ENCODE results near the gene FLOT2.
"Not testable (repeated sequence)": the region's sequence is repeated elsewhere in the genome, so short reads cannot be mapped to it uniquely, and the experiment has no call there.

Gene FLOT2

GRCh38 chr17:28880572-28880945 is 17.0 kb downstream of the FLOT2 start:
- no peaks in the 10 kb centered on the region for H3K27me3 Mint-ChIP-seq (ENCODE audit: low read depth)
- peaks cover 9% of the 10 kb centered on the region for H3K4me1 Mint-ChIP-seq (ENCODE audit: low read depth)
- no peak for DNase-seq (ENCODE audit: low spot score)
- no peak overlapping the region for H3K4me3 Mint-ChIP-seq
- no peak overlapping the region for H3K27ac Mint-ChIP-seq
- no peaks in the 10 kb centered on the region for H3K9me3 Mint-ChIP-seq
- peaks cover 58% of the 10 kb centered on the region for H3K36me3 Mint-ChIP-seq (ENCODE audit: low read depth)

DNA sequence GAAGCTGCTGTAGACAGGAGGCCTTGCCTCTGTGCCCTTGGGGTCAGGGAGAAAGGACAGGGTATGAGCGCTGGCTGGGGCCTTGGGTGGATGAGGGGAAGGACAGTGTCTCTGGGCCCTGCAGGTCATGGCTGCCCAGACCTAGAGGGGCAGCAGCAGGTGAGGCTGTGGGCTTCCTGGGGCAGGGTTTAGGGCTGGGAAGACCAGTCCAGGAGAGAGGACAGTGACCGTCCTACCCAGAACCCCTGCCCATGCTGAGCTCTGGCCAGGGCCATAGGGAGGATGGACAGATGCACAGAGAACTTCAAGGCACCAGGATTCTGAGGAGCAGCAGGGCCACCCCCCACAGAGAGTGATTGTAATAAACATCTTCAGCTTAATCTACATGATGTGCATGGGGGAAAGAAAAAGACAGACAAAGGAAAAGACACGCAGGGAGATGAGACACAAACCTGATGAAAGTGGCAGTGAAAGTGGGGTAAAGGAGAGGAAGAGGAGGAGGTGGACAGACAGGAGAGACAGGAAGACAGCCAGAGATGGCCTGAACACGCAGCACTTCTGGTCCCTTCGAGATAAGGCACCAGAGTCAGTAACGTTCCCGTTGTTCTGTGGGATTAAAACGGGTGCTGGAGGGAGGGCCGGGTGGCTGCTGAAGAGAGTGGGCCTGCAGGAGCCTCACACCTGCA is 17.5 kb downstream of the FLOT2 start:
- peaks cover 53% of the 10 kb centered on the region for H3K36me3 Mint-ChIP-seq (ENCODE audit: low read depth)
- H3K27ac Mint-ChIP-seq, result no peak overlapping the region
- H3K27me3 Mint-ChIP-seq (ENCODE audit: low read depth), result no peaks in the 10 kb centered on the region
- no peaks in the 10 kb centered on the region for H3K9me3 Mint-ChIP-seq
- peaks cover 9% of the 10 kb centered on the region for H3K4me1 Mint-ChIP-seq (ENCODE audit: low read depth)
- DNase-seq (ENCODE audit: low spot score), result no peak
- no peak overlapping the region for H3K4me3 Mint-ChIP-seq

- Mint-ChIP-seq H3K4me1 (ENCODE audit: low read depth) (peaks cover 5% of the 10 kb centered on the region), H3K27ac (no peak overlapping the region), H3K27me3 (ENCODE audit: low read depth) (no peaks in the 10 kb centered on the region), H3K4me3 (no peak overlapping the region), H3K36me3 (ENCODE audit: low read depth) (peaks cover 44% of the 10 kb centered on the region), H3K9me3 (no peaks in the 10 kb centered on the region)
- no peak for DNase-seq (ENCODE audit: low spot score)
These were observed 18.6 kb downstream of the FLOT2 start for GRCh38 chr17:28878981-28879380.

GRCh38 chr17:28878158-28878910 is 19.2 kb downstream of the FLOT2 start:
- no peaks in the 10 kb centered on the region for H3K27me3 Mint-ChIP-seq (ENCODE audit: low read depth)
- H3K36me3 Mint-ChIP-seq (ENCODE audit: low read depth), result peaks cover 44% of the 10 kb centered on the region
- H3K27ac Mint-ChIP-seq, result no peak overlapping the region
- H3K4me3 Mint-ChIP-seq, result no peak overlapping the region
- H3K9me3 Mint-ChIP-seq, result no peaks in the 10 kb centered on the region
- peaks cover 5% of the 10 kb centered on the region for H3K4me1 Mint-ChIP-seq (ENCODE audit: low read depth)
- DNase-seq (ENCODE audit: low spot score), result no peak

- peaks cover 35% of the 10 kb centered on the region for H3K36me3 Mint-ChIP-seq (ENCODE audit: low read depth)
- H3K4me1 Mint-ChIP-seq (ENCODE audit: low read depth); H3K4me3 Mint-ChIP-seq; H3K27ac Mint-ChIP-seq; H3K9me3 Mint-ChIP-seq; H3K27me3 Mint-ChIP-seq (ENCODE audit: low read depth); DNase-seq (ENCODE audit: low spot score): not testable (repeated sequence)
These were observed 20.3 kb downstream of the FLOT2 start for GRCh38 chr17:28877150-28877711.

DNA sequence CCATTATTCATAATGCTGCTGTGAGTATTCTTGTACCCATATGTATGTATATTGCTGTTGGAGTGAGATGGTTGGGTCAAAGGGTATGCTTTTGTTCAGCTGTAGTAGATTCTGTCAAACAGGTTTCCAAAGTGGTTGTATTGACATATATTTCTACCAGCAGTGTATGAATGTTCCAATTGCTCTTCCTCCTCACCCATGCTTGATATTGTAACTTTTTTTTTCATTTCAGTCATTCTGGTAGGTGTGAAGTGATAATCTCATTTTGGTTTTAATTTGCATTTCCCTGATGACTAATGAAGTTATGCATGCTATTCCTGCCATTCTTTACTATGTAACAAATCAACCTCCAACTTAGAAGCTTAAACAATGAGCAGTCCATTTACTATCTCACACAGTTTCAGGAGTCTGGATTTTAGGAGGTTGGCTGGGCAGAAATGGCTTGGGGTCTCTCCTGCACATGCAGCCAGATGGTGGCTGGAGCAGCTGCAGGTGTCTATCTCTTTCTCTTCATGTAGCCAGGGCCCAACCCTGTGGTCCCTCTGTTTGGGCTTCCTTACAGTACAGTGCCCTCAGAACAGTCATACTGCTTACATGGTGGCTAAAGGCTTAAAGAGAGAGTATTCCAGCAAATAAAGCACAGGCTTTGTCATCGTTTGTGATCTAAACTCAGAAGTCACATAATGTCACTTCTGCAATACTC is 21.5 kb downstream of the FLOT2 start:
- H3K36me3 Mint-ChIP-seq (ENCODE audit: low read depth), result peaks cover 28% of the 10 kb centered on the region
- DNase-seq (ENCODE audit: low spot score), result no peak
- no peak overlapping the region for H3K27ac Mint-ChIP-seq
- no peaks in the 10 kb centered on the region for H3K9me3 Mint-ChIP-seq
- H3K4me1 Mint-ChIP-seq (ENCODE audit: low read depth), result peaks cover 11% of the 10 kb centered on the region
- H3K27me3 Mint-ChIP-seq (ENCODE audit: low read depth), result no peaks in the 10 kb centered on the region
- no peak overlapping the region for H3K4me3 Mint-ChIP-seq

- no peak overlapping the region for H3K27ac Mint-ChIP-seq
- H3K4me1 Mint-ChIP-seq (ENCODE audit: low read depth), result peaks cover 12% of the 10 kb centered on the region
- no peaks in the 10 kb centered on the region for H3K27me3 Mint-ChIP-seq (ENCODE audit: low read depth)
- H3K36me3 Mint-ChIP-seq (ENCODE audit: low read depth), result peaks cover 18% of the 10 kb centered on the region
- no peak overlapping the region for H3K4me3 Mint-ChIP-seq
- no peak for DNase-seq (ENCODE audit: low spot score)
- H3K9me3 Mint-ChIP-seq, result no peaks in the 10 kb centered on the region
These were observed 22.8 kb downstream of the FLOT2 start for GRCh38 chr17:28874750-28875149.

- H3K36me3 Mint-ChIP-seq (ENCODE audit: low read depth), result peaks cover 13% of the 10 kb centered on the region
- no peak overlapping the region for H3K27ac Mint-ChIP-seq
- H3K4me1 Mint-ChIP-seq (ENCODE audit: low read depth), result peaks cover 12% of the 10 kb centered on the region
- no peak overlapping the region for H3K4me3 Mint-ChIP-seq
- no peaks in the 10 kb centered on the region for H3K9me3 Mint-ChIP-seq
- no peak for DNase-seq (ENCODE audit: low spot score)
- H3K27me3 Mint-ChIP-seq (ENCODE audit: low read depth), result no peaks in the 10 kb centered on the region
These were observed 23.7 kb downstream of the FLOT2 start for GRCh38 chr17:28873839-28874238.

DNA sequence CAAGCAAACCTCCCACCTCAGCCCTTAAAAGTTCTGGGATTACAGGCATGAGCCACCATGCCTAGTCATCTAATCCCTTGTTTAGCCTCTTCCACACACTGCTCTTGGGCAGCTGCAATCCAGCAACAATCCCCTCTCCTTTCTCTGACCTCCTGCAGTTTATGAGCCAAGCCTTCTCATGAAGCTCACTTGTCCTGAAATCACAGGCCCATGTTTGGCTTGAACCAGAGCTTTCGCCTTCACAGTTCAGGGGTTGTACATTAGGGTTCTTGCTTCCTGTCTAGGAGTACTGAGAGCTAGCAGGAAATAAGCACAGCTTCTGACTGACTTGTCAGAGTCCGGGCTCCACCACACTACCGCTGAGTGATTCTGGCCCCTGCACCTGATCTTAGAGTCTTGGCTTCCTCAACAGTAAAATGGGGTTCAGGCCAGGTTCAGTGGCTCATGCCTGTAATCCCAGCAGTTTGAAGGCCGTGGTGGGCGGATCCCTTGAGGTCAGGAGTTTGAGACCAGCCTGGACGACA is 26.4 kb downstream of the FLOT2 start:
- Mint-ChIP-seq H3K4me3 (peak overlapping the region; percentile 45), H3K36me3 (ENCODE audit: low read depth) (no peaks in the 10 kb centered on the region), H3K27me3 (ENCODE audit: low read depth) (no peaks in the 10 kb centered on the region), H3K27ac (peak overlapping the region; percentile 95), H3K9me3 (no peaks in the 10 kb centered on the region), H3K4me1 (ENCODE audit: low read depth) (peaks cover 9% of the 10 kb centered on the region)
- DNase-seq (ENCODE audit: low spot score), result peak; percentile 29

GRCh38 chr17:28867276-28867675 is 30.3 kb downstream of the FLOT2 start:
- Mint-ChIP-seq H3K27ac (no peak overlapping the region), H3K4me3 (no peak overlapping the region), H3K27me3 (ENCODE audit: low read depth) (no peaks in the 10 kb centered on the region), H3K36me3 (ENCODE audit: low read depth) (no peaks in the 10 kb centered on the region), H3K9me3 (no peaks in the 10 kb centered on the region), H3K4me1 (ENCODE audit: low read depth) (peaks cover 10% of the 10 kb centered on the region)
- DNase-seq (ENCODE audit: low spot score), result no peak

DNA sequence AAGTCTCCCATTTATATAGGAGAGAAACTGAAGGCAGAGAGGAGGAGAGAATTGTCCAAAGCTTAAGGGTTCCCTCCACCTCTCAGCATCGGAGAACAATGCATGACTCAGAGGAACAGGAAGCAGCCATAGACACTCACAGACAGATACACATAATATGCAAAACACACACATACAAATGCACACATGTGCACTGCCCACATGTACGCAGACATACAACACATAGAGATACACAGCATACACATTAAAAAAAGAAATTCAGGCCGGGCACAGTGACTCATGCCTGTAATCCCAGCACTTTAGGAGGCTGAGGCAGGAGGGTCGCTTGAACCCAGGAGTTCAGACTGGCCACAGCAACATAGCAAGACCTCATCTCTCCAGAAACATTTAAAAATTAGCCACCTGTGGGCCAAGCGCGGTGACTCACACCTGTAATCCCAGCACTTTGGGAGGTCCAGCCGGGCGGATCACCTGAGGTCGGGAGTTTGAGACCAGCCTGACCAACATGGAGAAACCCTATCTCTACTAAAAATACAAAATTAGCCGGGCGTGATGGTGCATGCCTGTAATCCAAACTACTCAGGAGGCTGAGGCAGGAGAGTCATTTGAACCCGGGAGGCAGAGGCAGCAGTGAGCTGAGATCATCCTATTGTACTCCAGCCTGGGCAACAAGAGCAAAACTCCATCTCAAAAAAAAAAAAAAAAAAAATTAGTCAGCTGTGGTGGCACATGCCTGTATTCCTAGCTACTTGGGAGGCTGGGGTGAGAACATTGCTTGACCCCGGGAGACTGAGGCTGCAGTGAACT is 31.4 kb downstream of the FLOT2 start:
- H3K9me3 Mint-ChIP-seq, result no peaks in the 10 kb centered on the region
- H3K4me1 Mint-ChIP-seq (ENCODE audit: low read depth), result peaks cover 5% of the 10 kb centered on the region
- no peak for DNase-seq (ENCODE audit: low spot score)
- H3K4me3 Mint-ChIP-seq, result no peak overlapping the region
- H3K36me3 Mint-ChIP-seq (ENCODE audit: low read depth), result no peaks in the 10 kb centered on the region
- no peak overlapping the region for H3K27ac Mint-ChIP-seq
- no peaks in the 10 kb centered on the region for H3K27me3 Mint-ChIP-seq (ENCODE audit: low read depth)

DNA sequence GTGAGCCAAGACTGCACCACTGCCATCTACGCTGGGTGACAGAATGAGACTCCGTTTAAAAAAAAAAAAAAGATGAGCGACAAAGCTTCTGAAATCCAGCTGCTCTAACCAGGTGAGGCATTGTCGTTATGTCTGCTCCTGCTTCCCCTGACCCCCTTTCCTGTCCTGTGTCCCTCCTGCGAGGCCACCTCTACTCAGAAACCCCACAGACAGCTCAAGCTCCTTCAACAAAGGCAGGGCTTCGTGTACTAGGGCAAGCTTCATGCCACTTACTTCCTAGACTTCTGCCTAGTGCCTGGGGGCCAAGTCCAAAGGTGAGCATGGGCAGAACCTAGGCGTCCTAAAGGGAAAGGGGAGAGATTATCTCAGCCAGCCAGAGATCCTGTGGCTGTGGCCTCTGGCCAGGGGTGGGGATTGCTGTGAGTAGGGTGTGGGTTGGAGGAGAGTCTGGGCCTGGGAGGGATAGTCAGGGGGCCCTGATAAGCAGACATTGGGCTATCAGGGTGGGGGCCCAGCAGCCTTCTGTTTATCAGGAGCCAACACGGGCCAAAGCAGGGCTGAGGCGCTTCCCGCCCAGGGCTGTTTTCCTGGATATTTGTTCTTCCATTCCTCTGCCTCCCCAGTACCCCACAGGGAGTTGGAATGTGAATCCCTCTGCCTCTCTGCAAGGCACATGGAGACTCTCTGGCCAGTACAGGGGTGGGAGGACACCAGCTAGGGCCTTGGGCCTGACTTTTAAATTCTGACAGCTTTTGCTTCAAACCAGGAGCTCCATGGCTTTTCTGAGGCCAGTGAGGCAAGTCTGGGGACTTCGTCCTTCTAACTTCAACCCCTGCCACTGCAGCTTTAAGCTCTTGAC is 32.3 kb downstream of the FLOT2 start:
- H3K4me3 Mint-ChIP-seq, result no peak overlapping the region
- H3K9me3 Mint-ChIP-seq, result no peaks in the 10 kb centered on the region
- H3K27ac Mint-ChIP-seq, result no peak overlapping the region
- H3K4me1 Mint-ChIP-seq (ENCODE audit: low read depth), result peaks cover 3% of the 10 kb centered on the region
- peaks cover 3% of the 10 kb centered on the region for H3K36me3 Mint-ChIP-seq (ENCODE audit: low read depth)
- no peak for DNase-seq (ENCODE audit: low spot score)
- no peaks in the 10 kb centered on the region for H3K27me3 Mint-ChIP-seq (ENCODE audit: low read depth)

DNA sequence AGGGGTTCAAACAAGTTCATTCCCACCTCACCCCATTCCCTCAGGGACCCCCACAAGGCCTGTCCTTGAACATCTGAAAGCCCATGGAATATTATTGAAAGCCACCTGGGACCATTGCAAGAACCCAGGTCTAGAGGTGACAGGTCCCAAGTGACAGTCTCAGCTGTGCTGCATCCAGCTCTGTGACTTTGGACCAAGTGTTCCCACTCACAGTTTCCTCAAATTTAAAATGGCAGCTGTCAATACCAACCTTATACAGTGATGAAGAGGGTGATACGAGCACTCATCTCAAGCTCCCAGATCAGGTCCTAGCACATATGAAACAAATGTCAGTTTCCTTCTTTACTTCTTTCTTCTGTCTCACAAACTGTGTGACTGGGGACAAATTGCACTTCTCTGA is 33.6 kb downstream of the FLOT2 start:
- no peaks in the 10 kb centered on the region for H3K9me3 Mint-ChIP-seq
- DNase-seq (ENCODE audit: low spot score), result no peak
- H3K36me3 Mint-ChIP-seq (ENCODE audit: low read depth), result peaks cover 6% of the 10 kb centered on the region
- H3K27ac Mint-ChIP-seq, result no peak overlapping the region
- H3K4me3 Mint-ChIP-seq, result no peak overlapping the region
- H3K27me3 Mint-ChIP-seq (ENCODE audit: low read depth), result no peaks in the 10 kb centered on the region
- H3K4me1 Mint-ChIP-seq (ENCODE audit: low read depth), result peaks cover 3% of the 10 kb centered on the region
